ENCODE results near the gene CENPU.

CENPU gene

GRCh38 chr4:184702114-184702513 lies 31.8 kb downstream of the CENPU start:
- Histone ChIP-seq H2BK15ac (ENCODE audit: low read depth, poor library complexity, severe bottlenecking) (no peak overlapping the region), H3K23ac (ENCODE audit: low read length in 2 of 2) (no peak overlapping the region), H3K4ac (ENCODE audit: low read depth in 1 of 2, low read length in 2 of 2) (no peak overlapping the region), H3K79me1 (replicated peaks; ENCODE audit: low read length, poor library complexity, severe bottlenecking) (peaks cover 2% of the 10 kb centered on the region), H3K9me3 (ENCODE audit: control insufficient read depth, low read length) (no peaks in the 10 kb centered on the region), H4K91ac (ENCODE audit: low read length) (no peak overlapping the region), H2BK5ac (ENCODE audit: low read depth, low read length, poor library complexity, severe bottlenecking) (no peak overlapping the region), H3K18ac (ENCODE audit: low read depth in 1 of 2, low read length in 2 of 2) (no peak overlapping the region), H3K27ac (ENCODE audit: low read length, poor library complexity, severe bottlenecking) (no peak overlapping the region), H3K4me1 (ENCODE audit: control insufficient read depth, insufficient read depth, low read depth, low read length) (peaks cover 5% of the 10 kb centered on the region), H2BK120ac (ENCODE audit: low read depth, low read length) (no peak overlapping the region), H2BK12ac (ENCODE audit: low read length in 2 of 2) (no peak overlapping the region), H2AFZ (ENCODE audit: low read depth, low read length) (no peak overlapping the region), H3K36me3 (ENCODE audit: control insufficient read depth in 1 of 2, insufficient read depth in 2 of 2, low read depth in 1 of 2, low read length in 2 of 2) (peaks cover under 1 to 2% of the 10 kb centered on the region in 2 experiments), H3K4me2 (ENCODE audit: low read length, poor library complexity, severe bottlenecking) (no peak overlapping the region), H3K27me3 (ENCODE audit: control insufficient read depth in 1 of 2, insufficient read depth in 1 of 2, low read length in 2 of 2) (no peaks in the 10 kb centered on the region), H3K14ac (ENCODE audit: low read length in 2 of 2) (no peak overlapping the region), H4K8ac (ENCODE audit: low read length) (no peak overlapping the region), H3K4me3 (ENCODE audit: insufficient read depth in 1 of 2, low read depth in 1 of 2, low read length in 2 of 2) (no peak overlapping the region), H3K9ac (ENCODE audit: low read length) (no peak overlapping the region), H2AK5ac (ENCODE audit: low read length, severe bottlenecking) (no peak overlapping the region)
- no peak for DNase-seq
- no CpG with 5 or more reads among the region's 2 CpGs for whole genome bisulfite sequencing

- Histone ChIP-seq H3K9me3 (ENCODE audit: control insufficient read depth, low read length) (no peaks in the 10 kb centered on the region), H3K4me3 (ENCODE audit: insufficient read depth in 1 of 2, low read depth in 1 of 2, low read length in 2 of 2) (no peak overlapping the region), H3K36me3 (ENCODE audit: control insufficient read depth in 1 of 2, insufficient read depth in 2 of 2, low read depth in 1 of 2, low read length in 2 of 2) (peaks cover 0 to 2% of the 10 kb centered on the region in 2 experiments), H2BK12ac (ENCODE audit: low read length in 2 of 2) (no peak overlapping the region), H2AFZ (ENCODE audit: low read depth, low read length) (no peak overlapping the region), H3K23ac (ENCODE audit: low read length in 2 of 2) (no peak overlapping the region), H3K4me1 (ENCODE audit: control insufficient read depth, insufficient read depth, low read depth, low read length) (peaks cover 5% of the 10 kb centered on the region), H3K27ac (ENCODE audit: low read length, poor library complexity, severe bottlenecking) (peak overlapping the region; percentile 42), H3K9ac (ENCODE audit: low read length) (peak overlapping the region; percentile 44), H3K14ac (ENCODE audit: low read length in 2 of 2) (peak overlapping the region in 1 of 2 experiments; percentile 44), H4K8ac (ENCODE audit: low read length) (no peak overlapping the region), H2BK120ac (ENCODE audit: low read depth, low read length) (no peak overlapping the region), H4K91ac (ENCODE audit: low read length) (no peak overlapping the region), H2AK5ac (ENCODE audit: low read length, severe bottlenecking) (no peak overlapping the region), H3K4me2 (ENCODE audit: low read length, poor library complexity, severe bottlenecking) (no peak overlapping the region), H3K18ac (ENCODE audit: low read depth in 1 of 2, low read length in 2 of 2) (no peak overlapping the region), H3K4ac (ENCODE audit: low read depth in 1 of 2, low read length in 2 of 2) (no peak overlapping the region), H2BK15ac (ENCODE audit: low read depth, poor library complexity, severe bottlenecking) (no peak overlapping the region), H3K79me1 (replicated peaks; ENCODE audit: low read length, poor library complexity, severe bottlenecking) (no peaks in the 10 kb centered on the region), H2BK5ac (ENCODE audit: low read depth, low read length, poor library complexity, severe bottlenecking) (no peak overlapping the region), H3K27me3 (ENCODE audit: control insufficient read depth in 1 of 2, insufficient read depth in 1 of 2, low read length in 2 of 2) (no peaks in the 10 kb centered on the region)
- 86% methylated on average over 1 of the region's 4 CpGs for WGBS
- DNase-seq, result no peak
Measured at GRCh38 chr4:184699941-184700340, 34.0 kb downstream of the CENPU start.

GRCh38 chr4:184697956-184698355 lies 35.9 kb downstream of the CENPU start:
- Histone ChIP-seq H3K27ac (ENCODE audit: low read length, poor library complexity, severe bottlenecking) (no peak overlapping the region), H3K79me1 (replicated peaks; ENCODE audit: low read length, poor library complexity, severe bottlenecking) (no peaks in the 10 kb centered on the region), H2BK5ac (ENCODE audit: low read depth, low read length, poor library complexity, severe bottlenecking) (no peak overlapping the region), H2BK12ac (ENCODE audit: low read length in 2 of 2) (no peak overlapping the region), H3K4me2 (ENCODE audit: low read length, poor library complexity, severe bottlenecking) (no peak overlapping the region), H3K23ac (ENCODE audit: low read length in 2 of 2) (no peak overlapping the region), H3K4ac (ENCODE audit: low read depth in 1 of 2, low read length in 2 of 2) (no peak overlapping the region), H3K4me1 (ENCODE audit: control insufficient read depth, insufficient read depth, low read depth, low read length) (peaks cover 5% of the 10 kb centered on the region), H2BK120ac (ENCODE audit: low read depth, low read length) (no peak overlapping the region), H2AFZ (ENCODE audit: low read depth, low read length) (no peak overlapping the region), H4K8ac (ENCODE audit: low read length) (no peak overlapping the region), H3K4me3 (ENCODE audit: insufficient read depth in 1 of 2, low read depth in 1 of 2, low read length in 2 of 2) (peak overlapping the region in 1 of 2 experiments; percentile 61), H3K9me3 (ENCODE audit: control insufficient read depth, low read length) (no peaks in the 10 kb centered on the region), H3K14ac (ENCODE audit: low read length in 2 of 2) (no peak overlapping the region), H3K27me3 (ENCODE audit: control insufficient read depth in 1 of 2, insufficient read depth in 1 of 2, low read length in 2 of 2) (no peaks in the 10 kb centered on the region), H3K9ac (ENCODE audit: low read length) (peak overlapping the region; percentile 75), H2AK5ac (ENCODE audit: low read length, severe bottlenecking) (no peak overlapping the region), H4K91ac (ENCODE audit: low read length) (no peak overlapping the region), H3K36me3 (ENCODE audit: control insufficient read depth in 1 of 2, insufficient read depth in 2 of 2, low read depth in 1 of 2, low read length in 2 of 2) (peaks cover 0 to 15% of the 10 kb centered on the region in 2 experiments), H3K18ac (ENCODE audit: low read depth in 1 of 2, low read length in 2 of 2) (no peak overlapping the region), H2BK15ac (ENCODE audit: low read depth, poor library complexity, severe bottlenecking) (no peak overlapping the region)
- DNase-seq, result no peak
- WGBS, result 100% methylated on average over 2 of the region's 3 CpGs

GRCh38 chr4:184695178-184695896 lies 38.6 kb downstream of the CENPU start:
- Histone ChIP-seq H3K9me3 (ENCODE audit: control insufficient read depth, low read length) (no peaks in the 10 kb centered on the region), H3K9ac (ENCODE audit: low read length) (peak overlapping the region; percentile 3), H3K36me3 (ENCODE audit: control insufficient read depth in 1 of 2, insufficient read depth in 2 of 2, low read depth in 1 of 2, low read length in 2 of 2) (peaks cover 0 to 28% of the 10 kb centered on the region in 2 experiments), H2BK5ac (ENCODE audit: low read depth, low read length, poor library complexity, severe bottlenecking) (no peak overlapping the region), H2BK12ac (ENCODE audit: low read length in 2 of 2) (no peak overlapping the region), H3K4me1 (ENCODE audit: control insufficient read depth, insufficient read depth, low read depth, low read length) (peaks cover 5% of the 10 kb centered on the region), H3K79me1 (replicated peaks; ENCODE audit: low read length, poor library complexity, severe bottlenecking) (no peaks in the 10 kb centered on the region), H4K8ac (ENCODE audit: low read length) (no peak overlapping the region), H4K91ac (ENCODE audit: low read length) (no peak overlapping the region), H2BK120ac (ENCODE audit: low read depth, low read length) (no peak overlapping the region), H3K18ac (ENCODE audit: low read depth in 1 of 2, low read length in 2 of 2) (no peak overlapping the region), H3K23ac (ENCODE audit: low read length in 2 of 2) (no peak overlapping the region), H3K4me3 (ENCODE audit: insufficient read depth in 1 of 2, low read depth in 1 of 2, low read length in 2 of 2) (no peak overlapping the region), H3K27me3 (ENCODE audit: control insufficient read depth in 1 of 2, insufficient read depth in 1 of 2, low read length in 2 of 2) (no peaks in the 10 kb centered on the region), H2AFZ (ENCODE audit: low read depth, low read length) (no peak overlapping the region), H3K27ac (ENCODE audit: low read length, poor library complexity, severe bottlenecking) (peak overlapping the region; percentile 79), H3K4me2 (ENCODE audit: low read length, poor library complexity, severe bottlenecking) (no peak overlapping the region), H2BK15ac (ENCODE audit: low read depth, poor library complexity, severe bottlenecking) (no peak overlapping the region), H3K4ac (ENCODE audit: low read depth in 1 of 2, low read length in 2 of 2) (no peak overlapping the region), H3K14ac (ENCODE audit: low read length in 2 of 2) (no peak overlapping the region), H2AK5ac (ENCODE audit: low read length, severe bottlenecking) (no peak overlapping the region)
- DNase-seq, result peak; percentile 18
- no CpG with 5 or more reads among the region's 3 CpGs for WGBS
